DLD1 (cell line): ENCODE measurements around the gene NOS1AP.

Experiments
- in situ Hi-C: cut with HindIII; loops from 2 replicates; pipeline ENCODE4 v1.10.0; 2017; ENCODE audit warnings: low sequenced_read_pairs

Gene NOS1AP

GRCh38 chr1:162281426-162281825 lies 211.9 kb downstream of the NOS1AP start:
- in situ Hi-C loops = no loop called here

- in situ Hi-C loops = no loop called here
These were observed 214.2 kb downstream of the NOS1AP start for GRCh38 chr1:162283657-162284056.

- in situ Hi-C loops = no loop called here
These were observed 214.9 kb downstream of the NOS1AP start for GRCh38 chr1:162284206-162284955.

DNA sequence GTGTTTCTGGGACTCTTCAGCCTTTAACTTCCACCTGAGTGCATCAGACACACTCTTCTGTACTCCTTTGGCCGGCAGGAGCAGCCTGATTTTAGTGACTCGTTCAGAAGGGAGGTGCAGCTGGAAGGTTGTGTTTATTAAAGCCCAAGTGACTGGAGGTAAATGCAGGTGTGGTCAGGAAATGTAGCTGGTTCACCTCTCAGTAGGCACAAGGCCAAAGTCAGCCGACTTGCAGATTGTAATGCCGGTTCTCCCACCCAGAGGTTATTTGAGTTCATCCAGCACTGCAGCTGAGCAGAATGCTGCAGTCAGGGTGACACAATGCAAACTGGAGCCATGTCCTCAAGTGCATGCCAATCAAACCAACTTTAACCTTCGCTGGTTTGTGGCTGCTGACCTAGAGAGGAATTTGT lies 215.7 kb downstream of the NOS1AP start:
- in situ Hi-C loops = no loop called here

DNA sequence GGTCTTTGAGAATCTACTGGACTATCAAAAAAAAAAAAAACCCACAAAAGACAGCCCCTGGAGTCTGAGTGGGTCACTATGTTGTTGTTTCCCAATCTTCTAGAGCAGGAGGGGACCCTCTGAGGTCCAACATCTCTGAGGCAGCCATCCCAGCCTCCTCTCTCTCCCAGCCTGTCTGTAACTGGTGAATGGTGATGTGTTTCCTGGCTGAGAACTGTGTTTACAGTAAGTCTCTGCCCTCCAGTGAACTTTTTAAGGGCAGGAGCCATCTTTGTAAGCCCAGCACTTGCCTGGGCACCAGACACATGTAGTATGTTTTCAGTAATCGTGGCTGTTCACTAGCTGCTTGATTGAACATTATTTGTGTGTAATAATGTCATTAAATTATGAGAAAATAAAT lies 221.5 kb downstream of the NOS1AP start:
- in situ Hi-C loops = no loop called here

- in situ Hi-C loops = no loop called here
These were observed 222.9 kb downstream of the NOS1AP start for GRCh38 chr1:162292422-162292849.

- in situ Hi-C loops = no loop called here
These were observed 223.7 kb downstream of the NOS1AP start for GRCh38 chr1:162293073-162293692.

GRCh38 chr1:162294015-162294414 lies 224.5 kb downstream of the NOS1AP start:
- in situ Hi-C loops = no loop called here

GRCh38 chr1:162297208-162297607 lies 227.7 kb downstream of the NOS1AP start:
- in situ Hi-C loops = no loop called here

DNA sequence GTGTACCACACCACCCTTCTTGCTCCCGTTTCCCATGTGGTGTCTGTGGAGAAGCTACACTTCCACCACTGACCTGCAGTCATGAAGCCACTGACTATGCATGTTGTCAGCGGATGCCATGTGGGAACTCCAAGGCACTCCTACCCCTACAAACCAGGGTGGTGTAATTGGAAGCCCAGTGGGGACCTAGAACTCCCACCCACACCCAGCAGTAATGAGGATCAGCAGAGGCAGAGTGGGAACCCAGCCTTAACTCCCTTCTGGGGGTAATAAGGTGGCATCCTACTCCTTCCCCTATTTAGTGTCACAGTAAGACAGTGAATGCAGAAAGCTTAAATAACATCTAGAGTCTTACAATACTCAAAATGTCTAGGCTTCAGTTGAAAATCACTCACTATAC lies 228.8 kb downstream of the NOS1AP start:
- in situ Hi-C loops = no loop called here

- in situ Hi-C loops = no loop called here
These were observed 229.5 kb downstream of the NOS1AP start for GRCh38 chr1:162299018-162299417.

DNA sequence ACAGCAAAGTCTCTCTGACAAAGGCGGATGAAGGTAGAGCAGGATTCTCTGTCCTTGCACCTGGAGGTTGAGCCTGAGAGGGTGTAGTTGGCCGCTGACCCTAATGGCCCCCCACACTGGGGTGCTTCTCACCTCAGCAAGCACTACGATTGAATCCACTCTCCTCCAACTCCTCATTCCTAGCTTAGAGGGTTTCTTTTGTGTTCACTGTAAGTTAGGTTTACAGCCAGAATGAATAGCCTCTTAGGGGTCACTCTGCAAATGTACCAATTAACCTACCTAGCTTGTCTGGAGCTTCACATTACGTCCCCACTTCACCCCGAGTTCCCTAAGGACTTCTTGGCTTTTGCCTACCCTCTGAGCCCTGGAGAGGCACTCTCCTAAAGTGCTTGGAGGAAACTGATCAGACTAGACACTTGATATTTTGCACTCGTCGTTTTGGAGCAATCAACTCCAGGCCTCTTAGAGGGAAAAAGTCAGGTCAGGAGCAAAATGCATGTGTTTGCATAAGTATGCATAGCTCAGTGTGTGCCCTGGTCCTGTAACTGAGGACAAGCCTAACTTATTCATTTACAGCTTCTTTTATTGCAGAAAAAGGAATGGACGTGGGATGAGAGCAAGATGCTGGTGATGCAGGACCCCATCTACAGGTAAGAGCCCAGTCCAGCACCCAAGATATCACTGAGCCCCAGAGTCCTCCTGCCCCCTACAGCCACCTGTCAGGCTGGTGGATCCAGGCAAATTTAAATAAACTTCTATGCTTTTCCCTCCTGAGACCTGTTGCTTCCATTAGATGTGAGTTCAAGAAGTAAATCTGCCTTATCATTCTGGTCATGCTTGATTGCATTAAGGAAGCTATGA lies 230.8 kb downstream of the NOS1AP start:
- in situ Hi-C loops = no loop called here

DNA sequence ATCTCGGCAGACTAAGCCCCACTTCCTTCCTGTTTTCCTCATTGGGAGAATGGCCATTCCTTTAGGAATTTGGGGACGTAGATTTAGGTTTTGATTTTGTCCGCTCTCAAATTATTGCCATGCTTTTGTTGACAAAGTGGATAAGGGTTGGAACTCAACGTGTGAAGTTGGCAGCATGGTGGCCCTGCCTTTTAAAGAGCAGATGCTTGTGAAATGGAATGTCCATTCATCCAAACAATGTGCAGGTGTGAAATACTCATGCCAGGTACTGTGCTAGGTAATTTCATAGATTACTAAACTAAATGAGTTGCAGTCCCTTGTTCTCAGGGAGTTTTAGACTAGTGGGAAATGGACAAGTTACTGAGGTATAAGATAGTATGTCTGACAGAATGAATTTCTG lies 232.2 kb downstream of the NOS1AP start:
- in situ Hi-C loops = no loop called here

DNA sequence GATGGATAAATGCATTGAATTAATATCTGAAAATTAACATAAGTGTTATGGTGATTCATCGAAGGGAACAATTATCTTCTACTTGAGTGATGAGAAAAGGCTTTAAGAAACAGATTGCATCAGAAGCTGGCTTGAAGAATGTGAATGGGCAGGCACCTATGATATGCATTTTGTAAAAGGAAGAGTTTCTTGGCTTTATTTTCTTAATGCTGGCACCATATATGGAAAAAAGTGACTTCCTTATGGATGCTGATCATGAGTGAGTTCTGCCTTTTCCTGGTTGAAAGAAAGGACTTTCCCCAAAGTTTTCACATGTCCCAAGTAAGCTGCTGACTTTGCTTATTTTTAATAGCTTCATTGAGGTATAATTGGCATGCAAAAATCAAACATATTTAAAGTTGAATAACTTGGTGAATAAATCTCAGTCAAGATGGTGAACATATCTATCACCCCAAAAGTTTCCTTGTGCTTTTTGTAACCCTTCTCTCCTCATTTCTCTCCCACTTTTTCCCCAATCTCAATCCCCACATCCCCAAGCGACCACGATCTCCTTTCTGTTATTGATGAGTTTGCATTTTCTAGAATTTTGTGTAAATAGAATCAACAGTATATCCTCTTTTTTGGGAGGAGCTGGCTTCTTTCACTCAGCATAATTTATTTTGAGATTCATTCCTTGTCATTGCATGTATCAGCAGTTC lies 233.0 kb downstream of the NOS1AP start:
- in situ Hi-C loops = no loop called here

GRCh38 chr1:162303004-162303344 lies 233.5 kb downstream of the NOS1AP start:
- in situ Hi-C loops = no loop called here

DNA sequence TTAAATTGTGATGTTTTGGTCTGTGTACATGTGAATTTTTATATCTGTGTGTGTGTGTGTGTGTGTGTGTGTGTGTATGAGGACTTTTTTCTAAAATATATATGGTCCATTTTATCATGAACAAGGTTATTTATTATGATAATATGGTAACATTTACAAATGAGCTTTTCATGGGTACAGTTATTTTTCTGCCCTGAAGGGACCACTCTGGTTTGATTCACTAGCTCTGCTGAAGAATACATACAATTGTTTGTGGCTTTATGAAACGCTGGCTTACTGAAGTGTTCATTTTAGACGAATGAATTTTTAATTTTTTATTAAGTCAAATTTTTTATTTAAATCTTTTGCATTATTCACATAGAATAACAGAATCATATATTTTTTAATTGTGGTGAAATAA lies 235.2 kb downstream of the NOS1AP start:
- in situ Hi-C loops = no loop called here

DNA sequence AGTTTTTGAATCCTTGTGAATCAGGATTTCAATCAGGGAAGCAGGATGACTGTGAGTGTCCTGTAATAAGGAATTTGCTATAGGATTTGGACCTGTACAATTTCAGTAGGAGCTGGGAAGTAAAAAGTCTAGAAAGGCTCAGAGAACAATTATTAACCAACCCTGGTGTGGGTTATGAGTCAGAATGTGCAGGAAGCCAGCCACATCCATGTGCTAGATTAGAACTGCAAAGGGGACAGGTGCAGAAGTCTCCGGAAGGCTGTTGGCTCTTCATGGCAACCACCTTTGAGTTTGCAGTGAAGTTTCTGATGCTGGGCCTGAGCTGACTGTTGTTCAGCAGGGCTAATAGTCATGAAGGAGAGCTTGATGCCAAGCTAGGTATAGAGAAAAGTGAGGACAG lies 236.5 kb downstream of the NOS1AP start:
- in situ Hi-C loops = no loop called here

DNA sequence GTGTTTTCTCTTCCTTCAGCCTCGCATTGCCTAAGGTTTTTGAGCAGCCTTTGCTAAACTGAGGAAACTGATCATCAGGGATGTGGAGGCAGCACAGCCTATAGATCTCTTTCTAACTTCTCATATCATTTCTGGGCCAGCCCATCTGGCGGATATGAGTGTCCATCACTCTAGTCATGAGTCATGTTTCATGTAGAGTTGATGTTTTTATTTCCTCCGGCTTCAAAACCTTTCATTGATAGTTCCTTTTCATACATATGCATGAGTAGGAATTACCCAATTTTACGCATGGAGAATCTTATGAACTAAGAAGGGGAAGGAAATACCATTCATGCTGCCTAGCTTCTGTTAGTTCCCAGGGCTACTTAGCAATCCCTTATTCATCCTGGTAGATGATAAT lies 240.8 kb downstream of the NOS1AP start:
- in situ Hi-C loops = no loop called here

DNA sequence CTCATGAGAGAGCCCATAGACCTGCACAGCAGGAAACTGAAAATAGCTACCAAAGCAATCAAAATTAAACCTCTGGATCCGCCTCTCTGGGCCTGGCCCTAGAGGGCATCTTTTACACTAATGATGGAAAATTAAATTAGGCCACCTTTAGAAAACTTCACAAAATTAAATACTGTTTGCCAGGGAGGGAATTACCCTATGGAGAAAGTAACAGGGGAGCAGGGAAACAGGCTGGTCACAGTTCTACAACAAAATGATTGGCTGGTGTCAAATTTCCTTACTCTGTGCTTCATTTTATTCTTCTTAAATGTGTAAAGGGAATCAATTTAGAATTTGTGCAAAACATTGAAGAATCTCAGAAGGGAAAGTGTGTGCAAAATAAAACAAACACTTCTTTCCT lies 244.7 kb downstream of the NOS1AP start:
- in situ Hi-C loops = no loop called here

GRCh38 chr1:162315673-162316072 lies 246.2 kb downstream of the NOS1AP start:
- in situ Hi-C loops = no loop called here

GRCh38 chr1:162316187-162316586 lies 246.7 kb downstream of the NOS1AP start:
- in situ Hi-C loops = no loop called here
